Thyroid gland (tissue), 4 donors: Measurements from ENCODE around the gene RREB1.

Experiments used
- CTCF ChIP-seq, 6 experiments: fragments of 200-600 bp in 3 of 6; fragments of 450-650 bp in 3 of 6; sonication (generic) in 3 of 6; IDR thresholded peaks; one replicate each; pipeline ENCODE4 v1.5.1; 2016 to 2019; ENCODE audit warnings: antibody characterized with exemption in 6 of 6, mild to moderate bottlenecking in 2 of 6, inconsistent platforms in 1 of 6, moderate library complexity in 1 of 6
- POLR2A ChIP-seq, 2 donors: fragments of 450-650 bp; IDR thresholded peaks; one replicate each; pipeline ENCODE4 v1.6.1; 2017; ENCODE audit warnings: antibody characterized with exemption in 2 of 2, mild to moderate bottlenecking in 2 of 2, moderate library complexity in 1 of 2

- TF ChIP-seq POLR2A (IDR thresholded peaks at IDR 0.05), result no peak
- TF ChIP-seq CTCF (IDR thresholded peaks at IDR 0.05), result no peak
Measured at GRCh38 chr6:7154341-7155139, 46.8 kb downstream of the RREB1 start.
